Stimulated activated CD8-positive, alpha-beta memory T cell treated with anti-CD3 and anti-CD28 coated beads, Interleukin-4, amount 100 ng/mL, for 48 hours (primary cell): ENCODE results near the gene LCAT.

Source experiments
- DNase-seq: peaks from one replicate; pipeline ENCODE4 v3.0.0-alpha.2; 2020

The LCAT gene

DNA sequence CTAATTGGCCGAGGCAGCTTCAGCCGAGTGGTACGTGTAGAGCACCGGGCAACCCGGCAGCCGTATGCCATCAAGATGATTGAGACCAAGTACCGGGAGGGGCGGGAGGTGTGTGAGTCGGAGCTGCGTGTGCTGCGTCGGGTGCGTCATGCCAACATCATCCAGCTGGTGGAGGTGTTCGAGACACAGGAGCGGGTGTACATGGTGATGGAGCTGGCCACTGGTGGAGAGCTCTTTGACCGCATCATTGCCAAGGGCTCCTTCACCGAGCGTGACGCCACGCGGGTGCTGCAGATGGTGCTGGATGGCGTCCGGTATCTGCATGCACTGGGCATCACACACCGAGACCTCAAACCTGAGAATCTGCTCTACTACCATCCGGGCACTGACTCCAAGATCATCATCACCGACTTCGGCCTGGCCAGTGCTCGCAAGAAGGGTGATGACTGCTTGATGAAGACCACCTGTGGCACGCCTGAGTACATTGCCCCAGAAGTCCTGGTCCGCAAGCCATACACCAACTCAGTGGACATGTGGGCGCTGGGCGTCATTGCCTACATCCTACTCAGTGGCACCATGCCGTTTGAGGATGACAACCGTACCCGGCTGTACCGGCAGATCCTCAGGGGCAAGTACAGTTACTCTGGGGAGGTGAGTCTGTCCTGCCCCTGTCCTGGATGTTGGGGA is 34.7 kb downstream of the LCAT start:
- DNase-seq, result no peak

DNA sequence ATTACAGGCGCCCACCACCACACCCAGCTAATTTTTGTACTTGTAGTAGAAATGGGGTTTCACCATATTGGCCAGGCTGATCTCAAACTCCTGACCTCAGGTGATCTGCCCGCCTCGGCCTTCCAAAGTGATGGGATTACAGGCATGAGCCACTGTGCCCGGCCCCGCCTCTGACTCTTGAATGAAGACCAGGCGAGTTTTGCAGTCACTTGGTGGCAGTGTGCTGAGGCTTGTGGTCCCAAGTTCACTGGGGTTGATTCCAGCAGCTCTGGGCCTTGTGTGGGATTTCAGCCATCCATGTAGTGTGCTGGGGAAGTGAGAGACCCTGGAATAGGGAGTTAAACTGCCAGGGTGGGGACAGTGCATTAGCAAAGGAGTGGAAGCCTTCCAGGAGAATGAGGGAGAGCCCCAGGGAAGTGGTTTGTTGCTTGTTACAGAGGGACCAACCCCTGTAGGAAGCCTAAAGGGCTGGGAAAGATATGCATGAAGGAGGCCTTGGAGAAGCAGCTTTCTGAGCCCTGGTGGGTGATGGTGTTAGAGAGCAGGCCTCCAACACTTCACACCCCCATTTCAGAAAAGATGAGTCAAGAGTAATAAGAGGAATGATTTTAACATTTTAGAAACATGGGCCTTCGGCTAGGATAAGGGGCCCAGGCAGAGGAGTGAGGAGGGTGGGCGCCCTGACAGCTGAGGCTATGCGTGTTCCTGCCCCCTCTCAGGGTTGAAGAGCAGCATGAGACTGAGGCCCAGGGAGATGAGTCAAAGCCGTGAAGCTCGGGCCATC is 36.3 kb downstream of the LCAT start:
- DNase-seq, result no peak

DNA sequence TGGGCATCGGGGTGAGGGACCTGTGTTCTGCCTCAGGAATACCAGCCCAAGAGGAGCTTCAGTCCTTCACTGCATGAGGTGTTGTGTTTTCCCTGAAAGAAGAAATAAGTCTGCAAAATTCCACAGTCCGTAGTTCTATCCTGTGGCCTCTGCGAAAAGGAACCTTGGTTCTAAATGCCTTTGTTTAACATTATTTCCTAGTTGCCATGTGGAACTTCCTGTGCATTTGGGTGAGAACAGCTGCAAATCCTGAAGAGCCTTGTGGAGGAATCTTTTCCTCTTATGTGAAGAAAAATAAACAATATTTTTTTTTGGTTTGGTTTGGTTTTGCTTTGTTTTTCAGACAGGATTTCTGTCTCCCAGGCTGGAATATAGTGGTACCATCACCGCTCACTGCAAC is 41.1 kb downstream of the LCAT start:
- no peak for DNase-seq

DNA sequence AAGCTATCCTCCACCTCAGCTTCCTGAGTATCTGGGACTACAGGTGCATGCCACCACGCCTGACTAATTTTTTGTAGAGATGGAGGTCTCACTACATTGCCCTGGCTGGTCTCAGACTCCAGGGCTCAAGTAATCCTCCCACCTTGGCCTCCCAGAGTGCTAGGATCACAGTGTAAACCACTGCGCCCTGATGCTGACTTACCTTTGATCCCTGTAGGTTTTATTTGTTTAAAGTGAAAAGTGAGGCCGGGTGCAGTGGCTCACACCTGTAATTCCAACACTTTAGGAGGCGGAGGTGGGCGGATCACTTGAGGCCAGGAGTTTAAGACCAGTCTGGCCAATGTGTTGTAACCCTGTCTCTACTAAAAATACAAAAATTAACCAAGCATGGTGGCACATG is 42.2 kb downstream of the LCAT start:
- DNase-seq, result no peak

DNA sequence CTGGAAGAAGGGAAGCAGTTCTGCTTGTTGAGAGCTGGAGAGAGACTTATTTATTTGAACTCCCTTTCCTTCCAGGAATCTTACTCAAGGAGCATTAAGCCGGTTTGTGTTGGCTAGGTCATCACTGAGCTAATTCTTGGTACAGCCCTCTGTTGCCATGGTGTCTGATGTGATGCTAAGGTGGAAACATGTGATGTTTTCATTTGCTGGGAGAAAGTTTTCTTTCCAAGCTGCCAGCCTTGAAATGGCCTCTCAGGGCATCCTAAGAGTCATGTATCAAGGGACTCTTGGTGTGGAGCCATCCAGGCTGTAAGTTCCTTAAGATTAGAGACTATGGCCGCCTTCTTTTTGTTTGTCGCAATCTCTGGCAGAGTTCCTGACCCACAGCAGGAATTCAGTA is 46.7 kb downstream of the LCAT start:
- DNase-seq, result no peak

DNA sequence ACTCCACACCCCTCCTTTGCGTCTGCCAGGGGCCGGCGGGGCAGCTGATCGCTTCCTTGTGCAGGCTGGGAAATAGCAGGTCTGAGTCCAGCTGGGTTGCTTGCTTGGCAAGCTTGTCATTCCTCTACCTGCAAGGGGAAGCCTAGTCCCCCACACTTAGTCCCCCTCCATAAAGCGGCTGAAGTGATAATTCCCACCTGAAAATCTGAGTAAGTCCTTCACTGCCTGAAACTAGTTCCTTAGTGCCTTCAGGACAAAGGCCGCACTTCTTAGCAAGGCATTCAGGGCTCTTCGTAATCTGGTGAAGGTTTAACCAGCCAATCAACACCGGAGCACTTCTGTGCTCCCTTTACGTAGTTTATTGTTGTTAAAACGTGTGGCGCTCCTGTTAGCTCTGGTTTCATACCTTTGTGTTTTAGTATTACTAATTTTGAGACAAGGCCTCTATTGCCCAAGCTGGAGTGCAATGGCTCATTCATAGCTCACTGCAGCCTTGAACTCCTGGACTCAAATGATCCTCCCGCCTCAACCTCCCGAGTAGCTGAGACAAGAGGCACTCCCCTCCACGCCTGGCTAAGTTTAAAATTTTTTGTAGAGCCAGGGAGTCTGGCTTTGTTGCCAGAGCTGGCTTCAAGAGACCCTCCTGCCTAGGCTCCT is 50.0 kb downstream of the LCAT start:
- DNase-seq, result no peak

DNA sequence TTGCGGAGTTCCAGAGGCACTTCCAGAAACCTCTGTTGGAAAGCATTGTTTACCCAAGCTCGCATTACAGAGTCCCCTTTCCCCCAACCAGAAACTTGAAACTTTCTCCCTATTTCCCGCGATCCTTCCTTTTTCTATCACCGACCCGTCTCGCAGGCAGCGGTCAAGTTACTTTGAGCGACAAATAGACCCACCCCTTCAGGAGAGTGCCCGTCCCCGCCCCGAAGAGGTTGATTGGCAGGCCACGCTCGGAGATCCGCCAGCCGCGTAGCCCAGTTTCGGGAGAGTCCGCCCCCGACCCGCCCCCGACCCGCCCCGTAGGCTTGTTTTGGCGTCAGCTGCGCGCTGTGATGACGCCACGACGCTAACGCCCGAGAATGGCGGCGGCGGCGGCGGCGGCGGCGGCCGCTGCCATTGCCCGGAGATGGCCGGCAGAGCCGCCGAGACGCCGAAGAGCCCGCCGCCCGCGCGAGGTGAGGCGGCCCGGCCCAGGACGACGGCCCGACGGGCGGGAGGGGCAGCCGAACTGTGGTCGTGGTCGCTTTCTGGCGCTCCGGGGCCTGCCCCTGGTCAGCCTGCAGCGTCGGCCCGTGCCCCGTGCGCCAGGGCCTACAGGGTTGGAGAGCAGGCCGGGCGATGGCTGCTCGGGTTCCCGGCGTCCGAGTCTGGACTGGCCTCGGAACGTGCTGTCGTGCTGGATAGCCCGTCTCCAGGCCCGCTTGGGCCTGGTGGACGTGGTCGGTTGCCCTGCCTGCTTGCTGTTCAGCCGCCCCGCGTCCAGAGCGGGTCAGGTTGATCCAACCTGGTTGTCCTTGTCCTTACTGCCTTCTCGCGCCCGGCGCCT is 50.8 kb downstream of the LCAT start, which contains the start of gene PSKH1:
TSS of gene PSKH1 (plus strand) at position 356 of the 844 bp plus-strand sequence. CDS start 15,496 bp downstream, outside the sequence.
- DNase-seq, result peak; percentile 96

DNA sequence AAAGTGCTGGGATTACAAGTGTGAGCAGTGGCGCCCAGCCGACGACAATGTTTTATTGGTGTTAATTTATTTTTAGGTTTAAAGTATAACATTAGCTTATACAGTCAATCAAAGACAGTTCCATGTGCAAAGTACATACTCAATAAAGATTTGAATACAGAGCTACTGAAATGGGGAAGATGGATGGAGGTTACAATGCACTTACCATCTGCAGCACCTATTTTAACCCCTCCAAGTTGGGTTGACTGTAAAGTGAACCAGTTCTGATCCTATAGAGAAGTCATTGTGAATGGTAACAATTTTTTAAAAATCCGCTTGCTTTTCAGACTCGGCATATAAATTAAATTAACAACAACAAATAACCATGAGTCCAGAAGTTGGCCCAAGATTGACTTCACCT is 51.5 kb downstream of the LCAT start:
- DNase-seq, result no peak
